Chondrocyte (in vitro differentiated cells): Measurements from ENCODE around the gene SMIM32. TPM values are rescaled to one million over a fixed set of nuclear protein-coding genes. Genes with fewer than 3 reads are reported as not detected.

ENCODE experiments used
- DNase-seq: peaks from one replicate; pipeline ENCODE4 v3.0.0; 2021; ENCODE audit warnings: mixed read lengths, low spot score
- H3K27ac Mint-ChIP-seq: one replicate; pipeline ENCODE4 v1.8.0; 2021; ENCODE audit warnings: mild to moderate bottlenecking, moderate library complexity, mixed read lengths; ENCODE audit not compliant: unreplicated experiment
- H3K27me3 Mint-ChIP-seq: 2 replicates; pipeline ENCODE4 v1.8.0; 2021; ENCODE audit warnings: low read depth, mixed read lengths
- H3K36me3 Mint-ChIP-seq: 2 replicates; pipeline ENCODE4 v1.8.0; 2021; ENCODE audit warnings: low read depth, mixed read lengths
- H3K4me1 Mint-ChIP-seq: 2 replicates; pipeline ENCODE4 v1.8.0; 2021; ENCODE audit warnings: low read depth, mild to moderate bottlenecking, mixed read lengths
- H3K4me3 Mint-ChIP-seq: one replicate; pipeline ENCODE4 v1.8.0; 2021; ENCODE audit warnings: mild to moderate bottlenecking, moderate library complexity, mixed read lengths; ENCODE audit not compliant: unreplicated experiment
- H3K9me3 Mint-ChIP-seq: 2 replicates; pipeline ENCODE4 v1.8.0; 2021; ENCODE audit warnings: low read depth, mixed read lengths
- CTCF ChIP-seq: fragments of 200-600 bp; sonication (generic); IDR thresholded peaks from 2 replicates; pipeline ENCODE4 v1.5.0; 2021; ENCODE audit warnings: antibody characterized with exemption, mild to moderate bottlenecking, moderate library complexity
- total RNA-seq: library from RNA; stranded (reverse); gene quantifications from 3 replicates; pipeline ENCODE4 v1.2.1, GENCODE V29; 2021

SMIM32 gene
- total RNA-seq, 1 donor from 2014 or later: not detected

GRCh38 chr5:136203303-136203922, 10.5 kb upstream of the SMIM32 start:
- no peak for TF ChIP-seq CTCF
- Mint-ChIP-seq H3K36me3 (peaks cover 7% of the 10 kb centered on the region), H3K27me3 (no peaks in the 10 kb centered on the region), H3K4me3 (no peak overlapping the region), H3K27ac (no peak overlapping the region), H3K4me1 (peaks cover 3% of the 10 kb centered on the region), H3K9me3 (peaks cover 6% of the 10 kb centered on the region)
- DNase-seq: no peak

GRCh38 chr5:136202469-136203205, 9.7 kb upstream of the SMIM32 start:
- no peak overlapping the region for H3K27ac Mint-ChIP-seq
- no peak overlapping the region for H3K4me3 Mint-ChIP-seq
- H3K27me3 Mint-ChIP-seq: no peaks in the 10 kb centered on the region

GRCh38 chr5:136201870-136202269, 8.9 kb upstream of the SMIM32 start:
- H3K27me3 Mint-ChIP-seq: no peaks in the 10 kb centered on the region
- peaks cover 6% of the 10 kb centered on the region for H3K9me3 Mint-ChIP-seq
- H3K27ac Mint-ChIP-seq: no peak overlapping the region
- H3K4me1 Mint-ChIP-seq: peaks cover 3% of the 10 kb centered on the region
- H3K4me3 Mint-ChIP-seq: no peak overlapping the region
- peaks cover 3% of the 10 kb centered on the region for H3K36me3 Mint-ChIP-seq
- no peak for DNase-seq
- TF ChIP-seq CTCF: no peak

More at GRCh38 chr5:136202469-136203205, 9.7 kb upstream of the SMIM32 start:
- H3K9me3 Mint-ChIP-seq: peaks cover 6% of the 10 kb centered on the region
- no peak for TF ChIP-seq CTCF
- DNase-seq: no peak
- peaks cover 5% of the 10 kb centered on the region for H3K36me3 Mint-ChIP-seq
- peaks cover 3% of the 10 kb centered on the region for H3K4me1 Mint-ChIP-seq

GRCh38 chr5:136200761-136201160, 7.8 kb upstream of the SMIM32 start:
- Mint-ChIP-seq H3K4me1 (peaks cover 3% of the 10 kb centered on the region), H3K4me3 (no peak overlapping the region), H3K27me3 (no peaks in the 10 kb centered on the region), H3K9me3 (peaks cover 6% of the 10 kb centered on the region), H3K36me3 (peaks cover 3% of the 10 kb centered on the region), H3K27ac (no peak overlapping the region)
- no peak for DNase-seq
- TF ChIP-seq CTCF: no peak

GRCh38 chr5:136200130-136200529, 7.2 kb upstream of the SMIM32 start:
- no peak for TF ChIP-seq CTCF
- H3K9me3 Mint-ChIP-seq: no peaks in the 10 kb centered on the region
- H3K36me3 Mint-ChIP-seq: peaks cover 3% of the 10 kb centered on the region
- H3K27ac Mint-ChIP-seq: no peak overlapping the region
- no peaks in the 10 kb centered on the region for H3K27me3 Mint-ChIP-seq
- H3K4me3 Mint-ChIP-seq: no peak overlapping the region
- no peak for DNase-seq
- peaks cover 3% of the 10 kb centered on the region for H3K4me1 Mint-ChIP-seq
